HepG2 (cell line): ENCODE results near the gene C12orf43. TPM values are rescaled to one million over a fixed set of nuclear protein-coding genes. Genes with fewer than 3 reads are reported as not detected.

Experiments used
- ATM ChIP-seq: fragments of 450-650 bp; IDR thresholded peaks from 2 replicates; pipeline ENCODE4 v1.7.1; 2017; ENCODE audit warnings: mild to moderate bottlenecking, borderline replicate concordance
- CENPBD1 ChIP-seq: sonication (generic); formaldehyde crosslinking; IDR thresholded peaks from 2 replicates; pipeline ENCODE4 v1.8.0; 2022; ENCODE audit warnings: missing genetic modification reagents, low read depth, mild to moderate bottlenecking, borderline replicate concordance
- FOXA3 ChIP-seq: IDR thresholded peaks from 2 replicates; pipeline ENCODE4 v1.6.1; 2016; ENCODE audit warnings: missing genetic modification reagents, missing compliant biosample characterization
- MTA3 ChIP-seq: sonication (generic); formaldehyde crosslinking; IDR thresholded peaks from 2 replicates; pipeline ENCODE4 v1.4.0; 2020; ENCODE audit warnings: missing genetic modification reagents
- PATZ1 ChIP-seq: sonication (generic); formaldehyde crosslinking; IDR thresholded peaks from 2 replicates; pipeline ENCODE4 v1.4.0; 2020; ENCODE audit warnings: missing genetic modification reagents
- RFX1 ChIP-seq: fragments of 450-650 bp; IDR thresholded peaks from 2 replicates; pipeline ENCODE4 v1.6.1; 2017
- SOX5 ChIP-seq: IDR thresholded peaks from 2 replicates; pipeline ENCODE4 v1.6.1; 2016; ENCODE audit warnings: borderline replicate concordance
- THAP9 ChIP-seq: sonication (generic); formaldehyde crosslinking; IDR thresholded peaks from 2 replicates; pipeline ENCODE4; 2020; ENCODE audit warnings: missing genetic modification reagents, mild to moderate bottlenecking, borderline replicate concordance
- ZFX ChIP-seq: sonication (generic); formaldehyde crosslinking; IDR thresholded peaks from 2 replicates; pipeline ENCODE4 v1.4.0; 2020; ENCODE audit warnings: mild to moderate bottlenecking, low read depth, missing genetic modification reagents, moderate library complexity
- ZNF335 ChIP-seq: sonication (generic); formaldehyde crosslinking; IDR thresholded peaks from 2 replicates; pipeline ENCODE4 v1.4.0; 2020; ENCODE audit warnings: missing genetic modification reagents
- ZNF704 ChIP-seq: sonication (generic); formaldehyde crosslinking; IDR thresholded peaks from 2 replicates; pipeline ENCODE4 v1.8.1; 2023; ENCODE audit warnings: mild to moderate bottlenecking, inconsistent platforms, moderate library complexity, missing genetic modification reagents, borderline replicate concordance
- ZNF713 ChIP-seq: sonication (generic); formaldehyde crosslinking; IDR thresholded peaks from 2 replicates; pipeline ENCODE4 v1.4.0; 2020; ENCODE audit warnings: mild to moderate bottlenecking, missing genetic modification reagents
- ZNF788 ChIP-seq: sonication (generic); formaldehyde crosslinking; IDR thresholded peaks from 2 replicates; pipeline ENCODE4 v1.5.0; 2020; ENCODE audit warnings: mild to moderate bottlenecking, missing genetic modification reagents, borderline replicate concordance
- ZNF878 ChIP-seq: sonication (generic); formaldehyde crosslinking; IDR thresholded peaks from 2 replicates; pipeline ENCODE4 v1.8.1; 2023; ENCODE audit warnings: mild to moderate bottlenecking, missing genetic modification reagents, moderate library complexity
- polyA plus RNA-seq, 8 experiments: library from polyadenylated mRNA; depleted of rRNA in 3 of 8; stranded (reverse) in 7 of 8; unstranded in 1 of 8; fragments of >200 nt; fragmentation: Illumina TruSeq in 4 of 8; extraction: Trizol in 4 of 8; gene quantifications; 2 replicates each; pipeline versions ENCODE4 v1.2.1 to v1.2.3, GENCODE V29; 2011 to 2016; ENCODE audit warnings: low read depth in 4 of 8, missing spikeins in 1 of 8, mixed read lengths in 1 of 8; ENCODE audit not compliant: insufficient read depth in 1 of 8
- total RNA-seq, 5 experiments: library from RNA; depleted of rRNA; stranded (reverse); fragments of >200 nt; fragmentation: Illumina TruSeq; extraction: Trizol; gene quantifications; 2 replicates each; pipeline ENCODE4 v1.2.3, GENCODE V29; 2016; ENCODE audit warnings: low read depth in 1 of 5
- TF ChIP-seq, protein P1 (sequence below): sonication (generic); formaldehyde crosslinking; IDR thresholded peaks from 2 replicates; pipeline ENCODE4 v1.8.1; 2023; ENCODE audit warnings: mild to moderate bottlenecking, moderate library complexity, missing genetic modification reagents
- TF ChIP-seq, protein P2 (sequence below): sonication (generic); formaldehyde crosslinking; IDR thresholded peaks from 2 replicates; pipeline ENCODE4 v1.4.0; 2020; ENCODE audit warnings: missing genetic modification reagents

Gene C12orf43
- total and polyA plus RNA-seq, 2 of the 13 experiments (the other 11 are each of a cell fraction or from before 2014, with no cell fraction given) = 7.9 to 11.1 TPM

- TF ChIP-seq, protein P1, sequence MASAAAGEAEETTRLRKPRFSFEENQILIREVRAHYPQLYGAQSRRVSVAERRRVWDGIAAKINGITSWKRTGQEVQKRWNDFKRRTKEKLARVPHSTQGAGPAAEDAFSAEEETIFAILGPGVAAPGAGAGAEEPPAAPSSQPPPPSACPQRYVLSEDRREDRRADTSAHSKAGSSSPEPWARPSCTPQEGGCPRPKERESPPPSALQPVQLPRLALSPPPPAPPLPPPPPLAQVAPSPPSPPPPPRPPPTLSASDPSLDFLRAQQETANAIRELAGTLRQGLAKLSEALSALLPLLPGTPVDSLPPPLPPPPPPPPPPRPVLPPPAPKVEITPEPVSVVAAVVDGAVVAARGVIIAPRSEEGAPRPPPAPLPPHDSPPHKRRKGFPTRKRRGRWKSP (CRISPR knock-in tag) = no peak
- TF ChIP-seq MTA3 (CRISPR knock-in tag) = no peak
- peak; percentile 38; the same call in 1 of the 2 replicates for TF ChIP-seq FOXA3 (CRISPR knock-in tag)
- TF ChIP-seq, protein P2, sequence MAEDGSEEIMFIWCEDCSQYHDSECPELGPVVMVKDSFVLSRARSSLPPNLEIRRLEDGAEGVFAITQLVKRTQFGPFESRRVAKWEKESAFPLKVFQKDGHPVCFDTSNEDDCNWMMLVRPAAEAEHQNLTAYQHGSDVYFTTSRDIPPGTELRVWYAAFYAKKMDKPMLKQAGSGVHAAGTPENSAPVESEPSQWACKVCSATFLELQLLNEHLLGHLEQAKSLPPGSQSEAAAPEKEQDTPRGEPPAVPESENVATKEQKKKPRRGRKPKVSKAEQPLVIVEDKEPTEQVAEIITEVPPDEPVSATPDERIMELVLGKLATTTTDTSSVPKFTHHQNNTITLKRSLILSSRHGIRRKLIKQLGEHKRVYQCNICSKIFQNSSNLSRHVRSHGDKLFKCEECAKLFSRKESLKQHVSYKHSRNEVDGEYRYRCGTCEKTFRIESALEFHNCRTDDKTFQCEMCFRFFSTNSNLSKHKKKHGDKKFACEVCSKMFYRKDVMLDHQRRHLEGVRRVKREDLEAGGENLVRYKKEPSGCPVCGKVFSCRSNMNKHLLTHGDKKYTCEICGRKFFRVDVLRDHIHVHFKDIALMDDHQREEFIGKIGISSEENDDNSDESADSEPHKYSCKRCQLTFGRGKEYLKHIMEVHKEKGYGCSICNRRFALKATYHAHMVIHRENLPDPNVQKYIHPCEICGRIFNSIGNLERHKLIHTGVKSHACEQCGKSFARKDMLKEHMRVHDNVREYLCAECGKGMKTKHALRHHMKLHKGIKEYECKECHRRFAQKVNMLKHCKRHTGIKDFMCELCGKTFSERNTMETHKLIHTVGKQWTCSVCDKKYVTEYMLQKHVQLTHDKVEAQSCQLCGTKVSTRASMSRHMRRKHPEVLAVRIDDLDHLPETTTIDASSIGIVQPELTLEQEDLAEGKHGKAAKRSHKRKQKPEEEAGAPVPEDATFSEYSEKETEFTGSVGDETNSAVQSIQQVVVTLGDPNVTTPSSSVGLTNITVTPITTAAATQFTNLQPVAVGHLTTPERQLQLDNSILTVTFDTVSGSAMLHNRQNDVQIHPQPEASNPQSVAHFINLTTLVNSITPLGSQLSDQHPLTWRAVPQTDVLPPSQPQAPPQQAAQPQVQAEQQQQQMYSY = no peak
- TF ChIP-seq RFX1 = peak; percentile 47
- TF ChIP-seq PATZ1 (CRISPR knock-in tag) = peak; percentile 54; the same call in 1 of the 2 replicates
- peak; percentile 22; the same call in 1 of the 2 replicates for TF ChIP-seq ZFX (CRISPR knock-in tag)
- TF ChIP-seq ZNF713 = no peak
- TF ChIP-seq CENPBD1 (CRISPR knock-in tag) = no peak
- no peak for TF ChIP-seq ZNF788 (CRISPR knock-in tag)
- no peak for TF ChIP-seq ZNF704 (CRISPR knock-in tag)
- TF ChIP-seq ZNF335 (CRISPR knock-in tag) = no peak
- peak; percentile 41; the same call in 1 of the 2 replicates for TF ChIP-seq THAP9 (CRISPR knock-in tag)
- TF ChIP-seq SOX5 (CRISPR knock-in tag) = peak; percentile 37; the same call in 1 of the 2 replicates
- TF ChIP-seq ZNF878 (CRISPR knock-in tag) = peak; percentile 33; the same call in 1 of the 2 replicates
- no peak for TF ChIP-seq ATM
These were observed 43.3 kb downstream of the C12orf43 start (continued) for GRCh38 chr12:120972870-120973543.
